ENCODE data around the gene PFN4.

DNA sequence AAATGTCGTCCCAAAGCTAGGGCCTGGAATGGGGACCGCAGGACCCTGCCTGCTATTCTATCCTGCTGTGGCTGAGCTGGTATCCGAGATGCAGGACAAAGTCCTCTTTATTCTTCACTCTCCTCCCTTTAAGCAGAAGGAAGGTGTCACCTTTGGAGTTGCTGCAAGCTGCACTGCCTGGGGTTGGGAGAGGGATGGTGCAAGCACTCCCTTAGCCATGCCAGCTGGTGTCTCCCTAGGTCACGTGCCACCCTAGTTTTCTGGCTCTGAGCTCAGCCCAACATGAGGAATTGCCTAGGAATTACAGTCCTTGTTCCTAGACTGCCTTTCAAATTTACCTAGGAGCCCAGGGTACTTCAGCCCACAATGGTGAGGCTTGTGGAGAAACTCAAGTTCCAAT lies 30.3 kb upstream of the PFN4 start:
- TF ChIP-seq, protein P1, sequence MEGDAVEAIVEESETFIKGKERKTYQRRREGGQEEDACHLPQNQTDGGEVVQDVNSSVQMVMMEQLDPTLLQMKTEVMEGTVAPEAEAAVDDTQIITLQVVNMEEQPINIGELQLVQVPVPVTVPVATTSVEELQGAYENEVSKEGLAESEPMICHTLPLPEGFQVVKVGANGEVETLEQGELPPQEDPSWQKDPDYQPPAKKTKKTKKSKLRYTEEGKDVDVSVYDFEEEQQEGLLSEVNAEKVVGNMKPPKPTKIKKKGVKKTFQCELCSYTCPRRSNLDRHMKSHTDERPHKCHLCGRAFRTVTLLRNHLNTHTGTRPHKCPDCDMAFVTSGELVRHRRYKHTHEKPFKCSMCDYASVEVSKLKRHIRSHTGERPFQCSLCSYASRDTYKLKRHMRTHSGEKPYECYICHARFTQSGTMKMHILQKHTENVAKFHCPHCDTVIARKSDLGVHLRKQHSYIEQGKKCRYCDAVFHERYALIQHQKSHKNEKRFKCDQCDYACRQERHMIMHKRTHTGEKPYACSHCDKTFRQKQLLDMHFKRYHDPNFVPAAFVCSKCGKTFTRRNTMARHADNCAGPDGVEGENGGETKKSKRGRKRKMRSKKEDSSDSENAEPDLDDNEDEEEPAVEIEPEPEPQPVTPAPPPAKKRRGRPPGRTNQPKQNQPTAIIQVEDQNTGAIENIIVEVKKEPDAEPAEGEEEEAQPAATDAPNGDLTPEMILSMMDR (IDR thresholded peaks at IDR 0.05; ENCODE audit: low read length) = no peak
- no peak for TF ChIP-seq EZH2 (optimal IDR thresholded peaks at IDR 0.05; ENCODE audit: low read depth, low read length)
- TF ChIP-seq EZH2phosphoT487 (IDR thresholded peaks at IDR 0.05; ENCODE audit: low read length) = no peak

Data from MM.1S (cell line).